Left lung (tissue), 10 donors: Measurements from ENCODE around the gene QPRT. TPM values are rescaled to one million over a fixed set of nuclear protein-coding genes. Genes with fewer than 3 reads are reported as not detected.

Experiments used
- ATAC-seq: fragments of 200-7000 bp; cut with Tn5 transposase; one replicate; pipeline ENCODE4 v1.9.1; 2020; ENCODE audit warnings: moderate library complexity
- DNase-seq, 4 donors: peaks; one replicate each; pipeline ENCODE4 v3.0.0-alpha.2; 2013 to 2020
- H3K27ac ChIP-seq, 2 donors: fragments of 200-600 bp; sonication (generic) in 1 of 2; one replicate each; pipeline versions ENCODE4 v1.5.0 to v1.8.0; 2020 to 2021
- H3K27me3 ChIP-seq, 2 donors: fragments of 200-600 bp; sonication (generic) in 1 of 2; one replicate each; pipeline versions ENCODE4 v1.5.0 to v1.8.0; 2020 to 2021
- H3K36me3 ChIP-seq, 2 donors: fragments of 200-600 bp; sonication (generic) in 1 of 2; one replicate each; pipeline versions ENCODE4 v1.5.0 to v1.8.0; 2020 to 2021
- H3K4me1 ChIP-seq, 2 donors: fragments of 200-600 bp; one replicate each; pipeline ENCODE4 v1.8.0; 2021
- H3K4me3 ChIP-seq, 2 donors: fragments of 200-600 bp; sonication (generic) in 1 of 2; one replicate each; pipeline versions ENCODE4 v1.5.0 to v1.8.0; 2020 to 2021; ENCODE audit warnings: mild to moderate bottlenecking in 1 of 2
- H3K9me3 ChIP-seq, 2 donors: fragments of 200-600 bp; sonication (generic) in 1 of 2; one replicate each; pipeline versions ENCODE4 v1.5.0 to v1.8.0; 2020 to 2021
- CTCF ChIP-seq, 2 donors: fragments of 200-600 bp; sonication (generic) in 1 of 2; IDR thresholded peaks; one replicate each; pipeline versions ENCODE4 v1.5.0 to v1.8.0; 2021; ENCODE audit warnings: antibody characterized with exemption in 2 of 2
- intact Hi-C, 2 donors: fragments of 100-400 bp; cut with DNase I; formaldehyde crosslinking; loops; one replicate each; pipeline versions ENCODE4 v1.11.2 to v1.14.2; 2022
- polyA plus RNA-seq, 6 donors: library from polyadenylated mRNA; unstranded; fragments of 120-200 nt; gene quantifications; one replicate each; pipeline ENCODE4 v1.2.1, GENCODE V29; 2013; ENCODE audit not compliant: insufficient read length in 6 of 6
- total RNA-seq, 2 donors: library from RNA; stranded (reverse); fragmentation: NEBNext Ultra II Directional; extraction: Animal tissue kit (Norgen Biotek cat#: 25700); gene quantifications; one replicate each; pipeline ENCODE4 v1.2.1, GENCODE V29; 2021
- donor health status: DM: no; HTN: yes; CAD: no.
- donor health status: DM: no; HTN: no; CAD: no.

The QPRT gene
- total and polyA plus RNA-seq, 8 donors: 21.9 to 58.8 (median 52.1) TPM

GRCh38 chr16:29656688-29657523, 22.1 kb upstream of the QPRT start:
- no peak overlapping the region for H3K4me3 ChIP-seq
- DNase-seq (no peak), ATAC-seq (no peak)
- intact Hi-C loops: no loop called here
- H3K9me3 ChIP-seq: no peaks in the 10 kb centered on the region
- no peaks in the 10 kb centered on the region for H3K27me3 ChIP-seq
- no peaks in the 10 kb centered on the region for H3K36me3 ChIP-seq
- peaks cover 0 to 25% of the 10 kb centered on the region in 2 donors for H3K4me1 ChIP-seq
- TF ChIP-seq CTCF (IDR thresholded peaks at IDR 0.05): no peak
- no peak overlapping the region for H3K27ac ChIP-seq

GRCh38 chr16:29658705-29659104, 20.3 kb upstream of the QPRT start:
- peaks cover 0 to 28% of the 10 kb centered on the region in 2 donors for H3K4me1 ChIP-seq

GRCh38 chr16:29662000-29662728, 16.8 kb upstream of the QPRT start:
- no peak for DNase-seq
- peak overlapping the region in 1 of 2 donors; percentile 44 for H3K4me3 ChIP-seq
- no peaks in the 10 kb centered on the region for H3K36me3 ChIP-seq
- no peak for TF ChIP-seq CTCF (IDR thresholded peaks at IDR 0.05)
- intact Hi-C loops: no loop called here
- H3K27me3 ChIP-seq: no peaks in the 10 kb centered on the region
- H3K9me3 ChIP-seq: no peaks in the 10 kb centered on the region
- no peak for ATAC-seq
- peak overlapping the region in 1 of 2 donors; percentile 73 for H3K27ac ChIP-seq
- H3K4me1 ChIP-seq: peaks cover 0 to 46% of the 10 kb centered on the region in 2 donors

More at GRCh38 chr16:29658705-29659104, 20.3 kb upstream of the QPRT start:
- intact Hi-C loops: no loop called here
- Histone ChIP-seq H3K27ac (no peak overlapping the region), H3K4me3 (no peak overlapping the region), H3K36me3 (no peaks in the 10 kb centered on the region), H3K9me3 (no peaks in the 10 kb centered on the region), H3K27me3 (no peaks in the 10 kb centered on the region)
- DNase-seq (no peak), ATAC-seq (no peak)
- no peak for TF ChIP-seq CTCF (IDR thresholded peaks at IDR 0.05)

- ATAC-seq (no peak), DNase-seq (no peak)
- intact Hi-C loops: no loop called here
- peaks cover 0 to 51% of the 10 kb centered on the region in 2 donors for H3K4me1 ChIP-seq
- H3K36me3 ChIP-seq: no peaks in the 10 kb centered on the region
- no peaks in the 10 kb centered on the region for H3K9me3 ChIP-seq
- peak overlapping the region in 1 of 2 donors; percentile 73 for H3K27ac ChIP-seq
- no peak for TF ChIP-seq CTCF (IDR thresholded peaks at IDR 0.05)
- H3K4me3 ChIP-seq: peak overlapping the region in 1 of 2 donors; percentile 44
- H3K27me3 ChIP-seq: no peaks in the 10 kb centered on the region
Observed at GRCh38 chr16:29662729-29663015, 16.3 kb upstream of the QPRT start.
